HuH-7 (cell line): ENCODE measurements around the gene CTCF.

Experiments
- DNase-seq: peaks from one replicate; pipeline ENCODE4 v3.0.0; 2011; ENCODE audit warnings: low spot score

Gene CTCF

GRCh38 chr16:67594956-67595355 lies 32.6 kb downstream of the CTCF start:
- DNase-seq = no peak

DNA sequence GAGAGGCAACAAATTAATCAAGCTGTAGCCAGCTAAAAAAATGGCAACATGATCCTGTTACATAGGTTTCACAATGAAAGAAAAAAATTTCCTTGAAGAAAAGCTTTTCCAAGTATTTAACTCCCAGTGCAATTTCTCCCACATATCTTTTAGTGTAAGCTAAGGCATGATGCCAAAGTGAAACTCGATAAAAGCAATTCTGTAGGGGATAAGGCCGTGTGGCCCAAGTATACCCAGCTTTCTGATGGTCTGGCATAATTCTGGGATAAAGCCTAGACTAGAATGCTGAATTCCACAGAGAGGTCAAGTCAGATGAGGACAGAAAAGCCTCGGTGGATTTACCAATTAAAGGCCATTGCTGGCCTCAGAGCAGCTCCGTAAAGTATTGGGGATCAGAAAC lies 36.2 kb downstream of the CTCF start:
- no peak for DNase-seq

DNA sequence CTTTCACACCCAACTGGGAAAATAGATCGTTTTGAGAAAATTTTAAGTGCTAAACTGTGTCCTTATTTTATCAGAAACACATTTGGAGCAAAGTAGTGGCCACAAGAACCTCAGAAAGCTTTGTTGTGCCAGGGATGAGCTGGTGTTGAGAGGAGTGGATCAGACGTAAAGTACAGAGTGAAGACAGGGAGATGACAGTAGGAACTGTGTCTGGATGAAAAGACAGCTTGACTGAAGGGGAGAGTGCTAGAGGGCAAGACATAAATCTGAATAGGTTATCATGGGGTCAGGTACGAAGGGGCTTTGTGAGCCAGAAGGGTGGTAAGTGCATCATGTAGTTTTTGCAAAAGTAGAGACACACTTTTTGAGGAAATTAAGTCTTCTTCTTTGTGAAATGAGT lies 43.3 kb downstream of the CTCF start:
- DNase-seq = no peak

GRCh38 chr16:67606632-67607031 lies 44.3 kb downstream of the CTCF start:
- DNase-seq = no peak

DNA sequence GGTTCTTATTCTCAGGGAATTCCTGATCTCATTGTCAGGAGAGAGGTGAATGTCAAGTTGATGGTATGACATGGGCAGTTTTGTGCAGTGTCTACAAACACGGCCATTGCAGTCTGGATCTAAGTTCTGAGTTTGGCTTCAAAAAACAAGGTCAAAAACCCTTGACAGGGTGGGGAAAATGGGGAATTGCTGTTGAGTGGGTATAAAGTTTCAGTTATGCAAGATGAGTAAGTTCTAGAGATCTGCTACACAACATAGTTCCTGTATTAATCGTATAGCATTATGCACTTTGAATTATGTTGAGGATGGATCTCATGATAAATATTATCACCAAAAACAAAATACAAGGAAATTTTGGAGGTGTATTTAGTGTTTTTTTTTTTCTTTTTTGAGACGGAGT lies 46.0 kb downstream of the CTCF start:
- DNase-seq = no peak

GRCh38 chr16:67613808-67614207 lies 51.5 kb downstream of the CTCF start:
- DNase-seq = peak; percentile 19

DNA sequence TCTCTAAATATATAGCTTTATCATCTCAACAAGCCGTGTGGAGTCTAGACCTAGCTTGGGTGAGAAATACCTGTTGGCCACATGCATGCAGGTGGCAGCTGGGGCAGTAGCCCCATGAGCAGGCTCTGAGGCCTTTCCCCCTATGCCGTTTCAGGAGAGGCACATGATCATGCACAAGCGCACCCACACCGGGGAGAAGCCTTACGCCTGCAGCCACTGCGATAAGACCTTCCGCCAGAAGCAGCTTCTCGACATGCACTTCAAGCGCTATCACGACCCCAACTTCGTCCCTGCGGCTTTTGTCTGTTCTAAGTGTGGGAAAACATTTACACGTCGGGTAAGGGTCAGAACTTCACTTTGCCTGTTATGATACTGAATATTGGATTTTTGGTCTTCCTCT lies 65.9 kb downstream of the CTCF start:
- DNase-seq = no peak

- DNase-seq = no peak
These were observed 70.3 kb downstream of the CTCF start for GRCh38 chr16:67632415-67633172.

DNA sequence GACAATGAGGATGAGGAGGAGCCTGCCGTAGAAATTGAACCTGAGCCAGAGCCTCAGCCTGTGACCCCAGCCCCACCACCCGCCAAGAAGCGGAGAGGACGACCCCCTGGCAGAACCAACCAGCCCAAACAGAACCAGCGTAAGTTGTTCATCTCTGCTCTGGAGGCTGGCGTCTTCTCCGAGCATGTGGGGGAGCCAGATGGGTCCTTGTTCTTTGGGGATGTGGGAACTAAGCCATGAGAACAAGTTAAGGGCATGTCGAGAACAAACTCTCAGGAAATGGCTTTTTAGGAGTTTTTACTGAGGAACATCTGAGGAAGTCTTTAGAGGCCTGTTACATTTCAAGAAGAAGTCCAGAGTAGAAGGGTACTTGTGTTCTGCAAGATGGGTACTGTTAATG lies 74.4 kb downstream of the CTCF start:
- no peak for DNase-seq

DNA sequence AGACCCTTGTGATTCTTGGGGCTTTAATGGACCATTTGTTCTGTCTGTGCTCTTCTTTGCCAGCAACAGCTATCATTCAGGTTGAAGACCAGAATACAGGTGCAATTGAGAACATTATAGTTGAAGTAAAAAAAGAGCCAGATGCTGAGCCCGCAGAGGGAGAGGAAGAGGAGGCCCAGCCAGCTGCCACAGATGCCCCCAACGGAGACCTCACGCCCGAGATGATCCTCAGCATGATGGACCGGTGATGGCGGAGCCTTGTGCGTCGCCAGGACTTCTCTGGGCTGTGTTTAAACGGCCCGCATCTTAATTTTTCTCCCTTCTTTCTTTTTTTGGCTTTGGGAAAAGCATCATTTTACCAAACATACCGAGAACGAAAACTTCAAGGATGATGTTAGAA lies 75.3 kb downstream of the CTCF start:
- DNase-seq = no peak

GRCh38 chr16:67641779-67642708 lies 79.7 kb downstream of the CTCF start:
- peak; percentile 12 for DNase-seq

DNA sequence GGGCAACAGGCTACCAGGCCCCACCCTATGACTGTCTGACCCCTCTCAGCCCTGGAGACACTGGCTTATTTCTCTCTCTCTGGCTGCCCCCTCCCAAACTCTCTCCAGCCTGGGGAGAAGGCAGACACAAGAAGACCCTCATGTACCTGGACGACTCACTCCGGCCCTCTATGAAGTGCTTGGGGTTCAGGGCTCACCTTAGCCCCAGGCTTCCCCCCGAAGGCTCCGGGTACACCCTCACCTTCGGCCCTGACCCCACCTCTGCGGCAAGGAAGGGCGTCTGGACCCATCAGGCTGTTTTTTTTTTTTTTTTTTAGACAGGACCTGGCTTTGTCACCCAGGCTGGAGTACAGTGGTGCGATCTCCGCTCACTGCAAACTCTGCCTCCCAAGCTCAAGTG lies 81.7 kb downstream of the CTCF start:
- no peak for DNase-seq

DNA sequence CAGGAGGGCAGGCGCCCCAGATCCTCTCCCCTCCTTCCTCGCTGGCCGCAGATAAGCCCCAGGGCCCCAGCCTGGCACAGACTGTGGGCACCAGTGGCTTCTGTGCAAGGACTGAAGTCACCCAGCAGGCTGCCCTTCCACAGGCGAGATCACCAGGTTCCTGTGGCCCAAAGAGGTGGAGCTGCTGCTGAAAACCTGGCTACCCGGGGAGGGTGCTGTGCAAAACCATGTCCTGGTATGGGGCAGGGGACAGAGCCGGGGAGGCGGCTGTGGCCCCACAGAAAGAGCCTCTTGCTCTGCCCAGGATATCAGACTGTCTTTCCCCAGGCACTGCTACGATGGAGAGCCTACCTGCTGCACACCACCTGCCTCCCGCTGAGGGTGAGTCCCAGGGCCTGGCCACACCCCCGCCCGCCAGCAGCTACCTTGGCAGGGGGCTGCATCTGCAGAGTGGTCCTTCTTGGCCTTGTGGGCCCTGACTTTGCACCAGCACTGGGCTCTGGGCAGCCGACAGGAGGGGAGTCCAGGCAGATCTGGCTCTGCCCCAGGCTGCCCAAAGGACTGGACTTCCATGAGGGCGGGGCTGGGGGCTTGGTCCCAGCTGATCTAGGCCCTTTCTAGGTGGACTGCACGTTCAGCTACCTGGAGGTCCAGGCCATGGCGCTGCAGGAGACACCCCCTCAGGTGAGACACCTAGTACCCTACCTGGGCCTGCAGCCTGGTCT lies 83.2 kb downstream of the CTCF start:
- peak; percentile 17 for DNase-seq

GRCh38 chr16:67647111-67647651 lies 84.9 kb downstream of the CTCF start:
- no peak for DNase-seq

DNA sequence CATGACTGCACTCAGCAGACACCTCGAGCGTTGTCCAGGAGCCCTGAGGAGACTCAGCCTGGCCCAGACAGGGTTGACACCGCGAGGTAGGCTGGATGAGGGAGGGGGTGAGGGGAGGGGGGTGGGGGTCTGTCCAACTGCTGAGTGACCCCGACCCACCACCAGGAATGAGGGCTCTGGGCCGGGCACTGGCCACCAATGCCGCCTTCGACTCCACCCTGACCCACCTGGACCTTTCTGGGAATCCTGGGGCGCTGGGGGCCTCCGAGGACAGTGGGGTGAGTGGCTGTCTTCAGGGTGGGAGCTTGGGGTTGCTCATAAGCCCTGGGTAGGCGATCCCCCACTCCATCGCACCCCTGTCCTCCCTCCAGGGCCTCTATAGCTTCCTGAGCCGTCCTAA lies 85.4 kb downstream of the CTCF start:
- DNase-seq = no peak

GRCh38 chr16:67648088-67648763 lies 85.9 kb downstream of the CTCF start:
- DNase-seq = no peak

DNA sequence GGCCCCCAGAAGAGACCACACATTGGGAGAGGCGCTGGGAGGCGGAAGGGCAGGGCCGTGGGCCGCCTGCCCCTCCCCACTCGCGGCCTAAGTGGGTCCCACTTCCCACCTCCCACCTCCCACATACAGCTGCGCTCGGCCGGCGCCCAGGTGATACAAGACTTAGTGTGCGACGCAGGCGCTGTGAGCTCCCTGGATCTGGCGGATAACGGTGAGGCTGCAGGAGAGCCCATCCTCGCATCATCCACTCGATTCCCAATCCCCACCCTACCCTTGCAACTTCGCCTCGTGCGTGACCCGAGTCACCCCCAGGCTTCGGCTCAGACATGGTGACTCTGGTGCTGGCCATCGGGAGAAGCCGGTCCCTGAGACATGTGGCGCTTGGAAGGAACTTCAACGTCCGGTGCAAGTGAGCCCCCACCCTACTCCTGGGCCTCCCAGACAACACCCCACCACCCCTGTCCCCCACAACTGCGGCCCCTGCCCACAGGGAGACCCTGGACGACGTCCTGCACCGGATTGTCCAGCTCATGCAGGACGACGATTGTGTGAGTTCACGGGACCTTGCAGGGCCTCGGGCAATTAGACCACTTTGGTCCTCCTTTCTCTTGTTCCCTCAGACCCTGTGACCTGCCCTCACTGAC lies 86.6 kb downstream of the CTCF start:
- DNase-seq = no peak

- no peak for DNase-seq
These were observed 87.2 kb downstream of the CTCF start for GRCh38 chr16:67649494-67649931.

DNA sequence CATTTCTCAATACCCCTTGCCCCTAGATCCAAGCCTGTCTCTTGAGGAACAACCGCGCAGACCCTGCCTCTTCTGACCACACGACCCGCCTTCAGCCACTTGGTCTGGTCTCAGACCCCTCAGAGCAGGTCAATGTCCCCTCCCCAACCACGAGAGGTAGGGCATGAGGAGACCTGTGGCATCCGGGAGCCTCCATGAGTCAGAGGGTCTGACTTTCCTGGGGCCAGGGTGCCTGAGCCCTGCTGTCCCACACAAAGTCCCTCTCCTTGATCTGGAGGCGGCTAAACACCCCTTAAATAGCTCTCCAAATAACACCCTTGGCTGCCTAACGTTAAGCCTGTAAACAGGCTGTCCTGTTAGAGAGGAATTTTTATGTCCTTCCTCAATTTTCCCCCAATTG lies 87.7 kb downstream of the CTCF start:
- no peak for DNase-seq

- DNase-seq = no peak
These were observed 88.7 kb downstream of the CTCF start for GRCh38 chr16:67651039-67651438.

DNA sequence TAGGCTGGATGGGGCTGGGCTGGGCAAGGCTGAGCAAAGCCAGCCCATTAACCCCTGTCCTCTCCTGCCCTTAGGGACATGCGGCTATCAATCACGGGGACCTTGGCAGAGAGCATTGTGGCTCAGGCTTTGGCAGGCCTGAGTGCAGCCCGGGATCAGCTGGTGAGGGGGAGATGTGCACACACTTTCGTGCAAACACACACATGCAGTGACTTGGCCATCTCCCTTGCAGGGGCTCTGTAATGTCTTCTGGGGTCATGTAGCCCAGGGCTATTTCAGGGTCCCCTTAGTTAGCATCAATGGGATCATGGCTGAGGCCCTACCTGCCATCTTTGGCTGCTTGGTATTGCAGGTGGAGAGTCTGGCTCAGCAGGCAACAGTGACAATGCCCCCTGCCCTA lies 89.5 kb downstream of the CTCF start:
- DNase-seq = no peak
